CD4-positive, alpha-beta T cell treated with Interleukin-1 beta for 1 hour (primary cell): Measurements from ENCODE around the gene SPRY2.

Experiments
- DNase-seq, 2 donors: peaks; one replicate each; pipeline ENCODE4 v3.0.0-alpha.2; 2020 to 2022

Gene SPRY2

GRCh38 chr13:80312012-80312704 lies 28.8 kb downstream of the SPRY2 start:
- DNase-seq, result no peak

- DNase-seq, result no peak
Measured at GRCh38 chr13:80309926-80310325, 31.0 kb downstream of the SPRY2 start.

GRCh38 chr13:80307401-80307987 lies 33.4 kb downstream of the SPRY2 start:
- no peak for DNase-seq

- no peak for DNase-seq
Measured at GRCh38 chr13:80306337-80306972, 34.5 kb downstream of the SPRY2 start.

- DNase-seq, result no peak
Measured at GRCh38 chr13:80305737-80306136, 35.2 kb downstream of the SPRY2 start.

GRCh38 chr13:80303225-80303811 lies 37.6 kb downstream of the SPRY2 start:
- DNase-seq, result no peak

GRCh38 chr13:80299046-80299445 lies 41.9 kb downstream of the SPRY2 start:
- no peak for DNase-seq

- DNase-seq, result no peak
Measured at GRCh38 chr13:80297503-80297902, 43.4 kb downstream of the SPRY2 start.

GRCh38 chr13:80297094-80297493 lies 43.8 kb downstream of the SPRY2 start:
- no peak for DNase-seq

- no peak for DNase-seq
Measured at GRCh38 chr13:80296638-80297037, 44.3 kb downstream of the SPRY2 start.

GRCh38 chr13:80290591-80290990 lies 50.3 kb downstream of the SPRY2 start:
- DNase-seq, result no peak
